HG02852 (cell line): ENCODE measurements around the gene URGCP.

Experiments
- ATAC-seq: cut with Tn5 transposase; IDR thresholded peaks from one replicate; pipeline ENCODE4 v1.9.1; 2021; ENCODE audit warnings: mild to moderate bottlenecking, moderate library complexity; ENCODE audit not compliant: unreplicated experiment

The URGCP gene

GRCh38 chr7:43906331-43907010 lies at the start of gene URGCP:
TSS of gene URGCP (minus strand) at chr7:43906596. CDS start at chr7:43906575, 21 bp downstream.
- ATAC-seq, result peak; percentile 80

- no peak for ATAC-seq
Observed at GRCh38 chr7:43956027-43956426, 49.6 kb upstream of the URGCP start.

- peak; percentile 47 for ATAC-seq
Observed at GRCh38 chr7:43954524-43955228, 48.3 kb upstream of the URGCP start.

- ATAC-seq, result no peak
Observed at GRCh38 chr7:43953071-43953470, 46.7 kb upstream of the URGCP start.

- ATAC-seq, result no peak
Observed at GRCh38 chr7:43952028-43952427, 45.6 kb upstream of the URGCP start.

GRCh38 chr7:43944286-43944685 lies 37.9 kb upstream of the URGCP start:
- peak; percentile 60 for ATAC-seq

- no peak for ATAC-seq
Observed at GRCh38 chr7:43943417-43944187, 37.2 kb upstream of the URGCP start.

GRCh38 chr7:43942997-43943396 lies 36.6 kb upstream of the URGCP start:
- ATAC-seq, result no peak

GRCh38 chr7:43942250-43942649 lies 35.9 kb upstream of the URGCP start:
- ATAC-seq, result no peak

- no peak for ATAC-seq
Observed at GRCh38 chr7:43938892-43939482, 32.6 kb upstream of the URGCP start.

GRCh38 chr7:43937444-43937843 lies 31.0 kb upstream of the URGCP start:
- ATAC-seq, result no peak

- ATAC-seq, result no peak
Observed at GRCh38 chr7:43933902-43934560, 27.6 kb upstream of the URGCP start.

GRCh38 chr7:43931346-43931745 lies 24.9 kb upstream of the URGCP start:
- ATAC-seq, result no peak

GRCh38 chr7:43929529-43930457 lies 23.4 kb upstream of the URGCP start:
- no peak for ATAC-seq

GRCh38 chr7:43927810-43928209 lies 21.4 kb upstream of the URGCP start:
- no peak for ATAC-seq

GRCh38 chr7:43926798-43927123 lies 20.4 kb upstream of the URGCP start:
- ATAC-seq, result no peak

- peak; percentile 91 for ATAC-seq
Observed at GRCh38 chr7:43925984-43926797, 19.8 kb upstream of the URGCP start, which contains the start of gene UBE2D4. TSS of gene UBE2D4 (plus strand) at chr7:43926436. CDS start at chr7:43926533, 97 bp downstream.

- ATAC-seq, result no peak
Observed at GRCh38 chr7:43922726-43923125, 16.3 kb upstream of the URGCP start.

- no peak for ATAC-seq
Observed at GRCh38 chr7:43921423-43921822, 15.0 kb upstream of the URGCP start.
